AG04450 (cell line): ENCODE measurements around the gene LDLRAD2. TPM values are rescaled to one million over a fixed set of nuclear protein-coding genes. Genes with fewer than 3 reads are reported as not detected.

Experiments used
- CTCF ChIA-PET: fragments of 300-600, 350-600 bp; formaldehyde crosslinking; extraction: SDS; loops from one replicate; lab custom pipeline; 2022; ENCODE audit warnings: antibody characterized with exemption, inconsistent platforms; lab: Charles Lee
- POLR2A ChIA-PET: fragments of 350-600 bp; formaldehyde crosslinking; extraction: SDS; loops from one replicate; lab custom pipeline; 2021; ENCODE audit warnings: antibody characterized with exemption, inconsistent platforms; lab: Yijun Ruan, JAX
- DNase-seq: peaks from one replicate; pipeline ENCODE4 v3.0.0-alpha.2; 2011; ENCODE audit warnings: low read depth, low spot score
- H3K27ac ChIP-seq: one replicate; pipeline ENCODE4 v1.5.1; 2012; ENCODE audit warnings: low read depth, low read length, control low read depth
- H3K27me3 ChIP-seq: one replicate; pipeline ENCODE4 v1.6.0; 2012; ENCODE audit warnings: low read length; ENCODE audit not compliant: control insufficient read depth, insufficient read depth
- H3K4me3 ChIP-seq: 2 replicates; pipeline ENCODE4 v1.5.1; 2011; ENCODE audit warnings: mild to moderate bottlenecking, low read depth, low read length, control low read depth
- H3K9me3 ChIP-seq: 2 replicates; pipeline ENCODE4 v1.5.1; 2012; ENCODE audit warnings: low read length; ENCODE audit not compliant: control insufficient read depth, insufficient read depth
- polyA plus RNA-seq: library from polyadenylated mRNA; depleted of rRNA; stranded (reverse); fragments of >200 nt; gene quantifications from 2 replicates; pipeline ENCODE4 v1.2.3, GENCODE V29; 2011
- TF ChIP-seq, protein P1 (sequence below): IDR thresholded peaks from 2 replicates; pipeline ENCODE4 v1.5.1; 2011; ENCODE audit warnings: low read depth, low read length, control low read depth, inconsistent platforms

Gene LDLRAD2
- polyA plus RNA-seq, 1 experiment = 0.05 TPM

DNA sequence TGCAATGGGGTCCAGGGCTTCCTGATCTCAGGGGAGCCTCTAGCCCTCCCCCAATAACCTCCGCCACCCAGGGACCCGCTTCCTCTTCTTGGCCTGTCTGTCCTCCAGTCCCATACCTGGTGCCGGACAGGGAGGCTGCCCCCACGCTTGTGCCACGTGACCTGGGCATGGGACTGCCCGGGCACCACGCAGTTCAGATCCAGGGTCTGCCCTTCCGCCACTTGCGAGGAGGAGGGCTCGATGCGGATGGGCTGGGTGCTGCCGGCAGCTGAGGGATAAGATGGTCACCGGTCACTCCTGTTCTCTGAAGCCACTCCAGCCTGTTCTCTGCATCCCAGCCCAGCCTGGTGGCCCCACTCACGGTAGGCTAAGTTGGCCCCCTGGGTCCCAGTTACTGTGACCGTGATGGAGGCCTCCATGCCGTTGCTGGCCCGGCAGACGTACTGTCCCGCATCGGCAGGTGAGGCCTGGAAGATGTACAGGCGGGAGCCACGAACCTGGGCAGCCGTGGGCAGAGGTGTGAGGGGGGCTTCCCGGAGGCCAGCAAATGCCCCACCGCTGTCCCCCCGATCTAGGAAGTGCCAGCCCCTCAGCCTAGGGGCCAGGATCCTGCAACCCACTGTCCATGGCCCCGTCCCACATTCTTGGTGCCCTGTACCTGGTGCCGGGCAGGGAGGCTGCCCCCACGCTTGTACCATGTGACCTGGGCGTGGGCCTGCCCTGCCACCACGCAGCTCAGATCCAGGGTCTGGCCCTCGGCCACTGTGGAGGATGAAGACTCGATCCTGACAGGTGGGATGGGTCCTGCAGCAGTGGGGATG is 39.6 kb downstream of the LDLRAD2 start:
- DNase-seq = no peak
- H3K27me3 ChIP-seq = no peaks in the 10 kb centered on the region
- POLR2A ChIA-PET = no interaction called here
- no peak overlapping the region for H3K4me3 ChIP-seq
- CTCF ChIA-PET = no interaction called here
- H3K9me3 ChIP-seq = no peaks in the 10 kb centered on the region; the same call in 1 of the 2 replicates
- TF ChIP-seq, protein P1, sequence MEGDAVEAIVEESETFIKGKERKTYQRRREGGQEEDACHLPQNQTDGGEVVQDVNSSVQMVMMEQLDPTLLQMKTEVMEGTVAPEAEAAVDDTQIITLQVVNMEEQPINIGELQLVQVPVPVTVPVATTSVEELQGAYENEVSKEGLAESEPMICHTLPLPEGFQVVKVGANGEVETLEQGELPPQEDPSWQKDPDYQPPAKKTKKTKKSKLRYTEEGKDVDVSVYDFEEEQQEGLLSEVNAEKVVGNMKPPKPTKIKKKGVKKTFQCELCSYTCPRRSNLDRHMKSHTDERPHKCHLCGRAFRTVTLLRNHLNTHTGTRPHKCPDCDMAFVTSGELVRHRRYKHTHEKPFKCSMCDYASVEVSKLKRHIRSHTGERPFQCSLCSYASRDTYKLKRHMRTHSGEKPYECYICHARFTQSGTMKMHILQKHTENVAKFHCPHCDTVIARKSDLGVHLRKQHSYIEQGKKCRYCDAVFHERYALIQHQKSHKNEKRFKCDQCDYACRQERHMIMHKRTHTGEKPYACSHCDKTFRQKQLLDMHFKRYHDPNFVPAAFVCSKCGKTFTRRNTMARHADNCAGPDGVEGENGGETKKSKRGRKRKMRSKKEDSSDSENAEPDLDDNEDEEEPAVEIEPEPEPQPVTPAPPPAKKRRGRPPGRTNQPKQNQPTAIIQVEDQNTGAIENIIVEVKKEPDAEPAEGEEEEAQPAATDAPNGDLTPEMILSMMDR = no peak
- H3K27ac ChIP-seq = no peak overlapping the region

DNA sequence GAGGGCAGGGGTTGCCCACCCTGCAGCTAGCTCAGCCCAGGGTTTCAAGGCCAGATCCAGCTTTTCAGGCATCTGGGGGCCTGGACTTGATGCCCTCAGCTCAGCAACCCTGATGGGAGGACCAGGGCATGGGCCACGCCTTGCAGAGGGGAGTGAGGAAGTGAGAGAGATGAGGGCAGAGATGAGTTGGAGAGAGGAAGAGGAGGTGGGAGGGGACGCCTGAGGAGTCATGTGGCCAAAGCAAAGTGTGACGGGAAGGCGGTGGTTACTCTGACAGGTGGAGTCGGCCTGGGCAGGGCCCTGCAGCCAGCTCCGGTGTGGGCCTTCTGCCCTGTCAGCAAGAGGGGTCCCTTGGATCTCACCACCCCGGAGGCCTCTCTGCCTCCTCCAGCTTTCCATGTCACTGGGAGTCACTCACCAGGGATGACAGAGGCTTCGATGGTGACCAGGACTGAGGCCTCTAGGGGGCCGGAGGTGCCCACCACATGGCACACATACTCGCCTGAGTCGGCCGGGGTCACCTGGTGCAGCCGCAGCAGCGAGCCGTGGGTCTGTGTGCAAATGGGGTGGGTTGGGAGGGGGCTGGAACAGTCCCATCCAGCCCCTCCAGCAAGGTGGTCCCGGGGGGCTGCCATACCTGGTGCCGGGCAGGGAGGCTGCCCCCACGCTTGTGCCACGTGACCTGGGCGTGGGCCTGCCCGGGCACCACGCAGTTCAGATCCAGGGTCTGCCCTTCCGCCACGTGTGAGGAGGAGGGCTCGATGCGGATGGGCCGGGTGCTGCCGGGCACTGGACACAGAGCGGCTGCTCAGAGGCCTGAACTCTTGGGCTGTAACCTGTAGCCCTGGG is 40.4 kb downstream of the LDLRAD2 start:
- H3K4me3 ChIP-seq = no peak overlapping the region
- no peaks in the 10 kb centered on the region; the same call in 1 of the 2 replicates for H3K9me3 ChIP-seq
- no peaks in the 10 kb centered on the region for H3K27me3 ChIP-seq
- H3K27ac ChIP-seq = no peak overlapping the region
- TF ChIP-seq, protein P1 = no peak
- POLR2A ChIA-PET = no interaction called here
- CTCF ChIA-PET = no interaction called here
- no peak for DNase-seq

DNA sequence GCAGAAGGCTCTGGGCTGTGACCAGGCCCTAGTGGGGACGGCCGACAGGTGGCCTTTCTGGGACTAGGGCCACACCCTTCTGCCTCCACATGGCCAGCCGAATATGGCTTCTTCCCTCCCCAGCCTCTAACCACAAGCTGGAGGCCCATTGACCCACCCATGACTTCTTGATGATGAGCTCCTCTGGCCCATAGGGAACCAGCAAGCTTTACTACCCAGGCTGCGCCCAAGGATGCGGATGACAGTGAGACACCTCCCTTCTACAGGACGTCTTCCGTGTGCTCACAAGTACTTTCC is 41.0 kb downstream of the LDLRAD2 start:
- Histone ChIP-seq H3K27ac (no peak overlapping the region), H3K27me3 (no peaks in the 10 kb centered on the region), H3K9me3 (no peaks in the 10 kb centered on the region; the same call in 1 of the 2 replicates), H3K4me3 (no peak overlapping the region)
- DNase-seq = no peak
- TF ChIP-seq, protein P1 = no peak
- ChIA-PET CTCF (no interaction called here), POLR2A (no interaction called here)

DNA sequence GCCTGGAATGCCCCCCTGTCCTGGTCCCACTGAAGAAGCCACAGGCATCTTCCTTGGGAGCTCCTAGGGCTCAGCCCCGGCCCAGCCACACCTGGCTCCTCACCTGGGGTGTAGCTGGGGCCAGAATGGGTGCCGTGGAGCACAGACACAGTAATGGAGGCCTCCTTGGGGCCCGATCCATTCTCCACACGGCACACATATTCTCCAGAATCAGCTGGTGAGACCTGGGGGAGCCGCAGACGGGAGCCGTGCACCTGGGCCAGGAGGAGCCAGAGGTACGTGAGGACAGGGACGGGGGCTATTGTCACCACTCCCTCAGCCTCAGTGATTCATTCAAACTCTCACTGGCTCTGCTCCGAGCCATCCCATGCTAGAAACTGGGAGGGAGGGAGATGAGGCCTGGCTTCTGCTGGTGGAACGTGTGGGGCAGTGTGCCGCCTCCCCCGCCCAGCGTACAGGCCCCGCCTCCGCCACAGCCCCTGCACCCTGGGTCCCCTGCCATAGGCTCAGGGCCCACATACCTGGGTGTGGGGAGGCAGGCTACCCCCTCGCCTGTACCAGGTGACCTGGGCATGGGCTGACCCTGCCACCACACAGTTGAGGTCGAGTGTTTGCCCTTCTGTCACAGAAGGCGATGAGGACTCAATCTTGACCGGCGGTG is 42.2 kb downstream of the LDLRAD2 start:
- no peaks in the 10 kb centered on the region for H3K27me3 ChIP-seq
- H3K9me3 ChIP-seq = no peaks in the 10 kb centered on the region; the same call in 1 of the 2 replicates
- no peak overlapping the region for H3K27ac ChIP-seq
- ChIA-PET CTCF (no interaction called here), POLR2A (no interaction called here)
- no peak overlapping the region for H3K4me3 ChIP-seq
- TF ChIP-seq, protein P1 = no peak
- no peak for DNase-seq
